GM18861 (cell line): ENCODE results near the gene YBEY.

Experiments
- ATAC-seq: cut with Tn5 transposase; IDR thresholded peaks from one replicate; pipeline ENCODE4 v1.9.1; 2021; ENCODE audit not compliant: unreplicated experiment

YBEY gene

GRCh38 chr21:46264046-46264689 is 22.0 kb upstream of the YBEY start:
- no peak for ATAC-seq

- no peak for ATAC-seq
Observed at GRCh38 chr21:46264690-46265144, 21.4 kb upstream of the YBEY start.

- no peak for ATAC-seq
Observed at GRCh38 chr21:46265736-46266525, 20.2 kb upstream of the YBEY start.

- ATAC-seq, result no peak
Observed at GRCh38 chr21:46266946-46267345, 19.2 kb upstream of the YBEY start.

- ATAC-seq, result no peak
Observed at GRCh38 chr21:46268371-46268770, 17.8 kb upstream of the YBEY start.

- ATAC-seq, result no peak
Observed at GRCh38 chr21:46269466-46269865, 16.7 kb upstream of the YBEY start.

GRCh38 chr21:46273341-46273740 is 12.8 kb upstream of the YBEY start:
- ATAC-seq, result no peak

GRCh38 chr21:46274797-46275390 is 11.2 kb upstream of the YBEY start:
- no peak for ATAC-seq

- no peak for ATAC-seq
Observed at GRCh38 chr21:46284077-46284644, 2.0 kb upstream of the YBEY start.

- no peak for ATAC-seq
Observed at GRCh38 chr21:46284733-46285132, 1.4 kb upstream of the YBEY start.

GRCh38 chr21:46285206-46285661 is 908 bp upstream of the YBEY start, which contains the start of gene MCM3AP:
Gene MCM3AP, minus strand, starts transcription at chr21:46285611. Its CDS starts 325 bp downstream, at chr21:46285286.
- no peak for ATAC-seq

- peak; percentile 5 for ATAC-seq
Observed at GRCh38 chr21:46286648-46287002, 483 bp downstream of the YBEY start.

GRCh38 chr21:46287541-46287940 is 1.4 kb downstream of the YBEY start:
- no peak for ATAC-seq

GRCh38 chr21:46289655-46290179 is 3.6 kb downstream of the YBEY start:
- no peak for ATAC-seq

GRCh38 chr21:46291561-46291960 is 5.4 kb downstream of the YBEY start:
- ATAC-seq, result no peak

GRCh38 chr21:46294647-46295176 is 8.6 kb downstream of the YBEY start:
- no peak for ATAC-seq

GRCh38 chr21:46295177-46295770 is 9.1 kb downstream of the YBEY start:
- ATAC-seq, result no peak

- peak; percentile 63 for ATAC-seq
Observed at GRCh38 chr21:46295996-46296752, 10.0 kb downstream of the YBEY start.

GRCh38 chr21:46297338-46298271 is 11.5 kb downstream of the YBEY start:
- ATAC-seq, result no peak
